Stomach (tissue), 9 donors: ENCODE measurements around the gene FRMD5. TPM values are rescaled to one million over a fixed set of nuclear protein-coding genes. Genes with fewer than 3 reads are reported as not detected.

Source experiments
- DNase-seq, 2 donors: peaks; one replicate each; pipeline versions ENCODE4 v3.0.0 to v3.0.0-alpha.2; 2013 to 2019
- H3K27ac ChIP-seq, 5 donors: fragments of 200-600 bp in 4 of 5; sonication (generic) in 4 of 5; one replicate each; pipeline ENCODE4 v1.5.1; 2013 to 2019; ENCODE audit warnings: mild to moderate bottlenecking in 1 of 5, moderate library complexity in 1 of 5
- H3K27me3 ChIP-seq, 3 donors: fragments of 200-600 bp; sonication (generic); one replicate each; pipeline ENCODE4 v1.5.1; 2017 to 2019; ENCODE audit warnings: mixed run types in 1 of 3
- H3K36me3 ChIP-seq, 4 donors: fragments of 200-600 bp; sonication (generic); 1 replicate in 3 of 4; 2 replicates in 1 of 4; pipeline ENCODE4 v1.5.1; 2016 to 2019
- H3K4me1 ChIP-seq, 4 donors: fragments of 200-600 bp; sonication (generic); one replicate each; pipeline ENCODE4 v1.5.1; 2016 to 2019
- H3K4me3 ChIP-seq, 4 donors: fragments of 200-600 bp; sonication (generic) in 3 of 4; one replicate each; pipeline ENCODE4 v1.5.1; 2016 to 2019; ENCODE audit warnings: mild to moderate bottlenecking in 1 of 4
- H3K9me3 ChIP-seq, 4 donors: fragments of 200-600 bp; sonication (generic); one replicate each; pipeline ENCODE4 v1.5.1; 2016 to 2019
- EP300 ChIP-seq: sonication (generic); formaldehyde crosslinking; IDR thresholded peaks from one replicate; pipeline ENCODE4 v1.6.1; 2017; ENCODE audit warnings: antibody characterized with exemption
- POLR2A ChIP-seq, 4 donors: fragments of 450-650 bp; IDR thresholded peaks; one replicate each; pipeline ENCODE4 v1.6.1; 2016; ENCODE audit warnings: antibody characterized with exemption in 4 of 4, control low read depth in 2 of 4, mild to moderate bottlenecking in 1 of 4, moderate library complexity in 1 of 4
- POLR2AphosphoS5 ChIP-seq, 3 donors: sonication (generic); formaldehyde crosslinking; IDR thresholded peaks; one replicate each; pipeline ENCODE4 v1.6.1; 2016; ENCODE audit warnings: antibody characterized with exemption in 3 of 3
- WGBS, 5 donors: extraction: QIAGEN DNeasy Blood & Tissue Kit in 3 of 5; methylation state at CpG; one replicate each; pipeline versions ENCODE4 v1.1.5 to v1.1.7; 2013 to 2018; 5-methylcytosine and 5-hydroxymethylcytosine counted together
- intact Hi-C: fragments of 100-400 bp; cut with DNase I; formaldehyde crosslinking; loops from one replicate; pipeline ENCODE4 v1.15.1; 2023; ENCODE audit warnings: low total_unique reads
- polyA plus RNA-seq, 3 donors: library from polyadenylated mRNA; stranded (reverse); fragments of 200-250 nt; gene quantifications; one replicate each; pipeline ENCODE4 v1.2.3, GENCODE V29; 2013
- total RNA-seq, 5 donors: library from RNA; depleted of rRNA; stranded (reverse); fragments of >200 nt; gene quantifications; one replicate each; pipeline versions ENCODE4 v1.1.0 to v1.2.3, GENCODE V29; 2014 to 2016
- TF ChIP-seq, protein P1 (sequence below), 7 experiments: fragments of 450-650 bp in 4 of 7; fragments of 200-600 bp in 3 of 7; sonication (generic) in 3 of 7; IDR thresholded peaks; one replicate each; pipeline ENCODE4 v1.5.1; 2016 to 2019; ENCODE audit warnings: antibody characterized with exemption in 7 of 7, control low read depth in 2 of 7, mild to moderate bottlenecking in 1 of 7
- donor health status: healthy with polysubstance abuse.
- donor health status: Bipolar disorder and iron deficiency.
- donor health status: healthy.

Gene FRMD5
- total and polyA plus RNA-seq, 8 donors: 0.40 to 13.0 (median 2.5) TPM

- whole genome bisulfite sequencing, 5 donors: 54 to 66% (median 61%) methylated on average over 3 of the region's 3 CpGs
- Histone ChIP-seq H3K4me3 (no peak overlapping the region), H3K27me3 (no peaks in the 10 kb centered on the region), H3K36me3 (no peaks in the 10 kb centered on the region), H3K9me3 (no peaks in the 10 kb centered on the region), H3K27ac (no peak overlapping the region), H3K4me1 (no peaks in the 10 kb centered on the region)
- TF ChIP-seq, protein P1, sequence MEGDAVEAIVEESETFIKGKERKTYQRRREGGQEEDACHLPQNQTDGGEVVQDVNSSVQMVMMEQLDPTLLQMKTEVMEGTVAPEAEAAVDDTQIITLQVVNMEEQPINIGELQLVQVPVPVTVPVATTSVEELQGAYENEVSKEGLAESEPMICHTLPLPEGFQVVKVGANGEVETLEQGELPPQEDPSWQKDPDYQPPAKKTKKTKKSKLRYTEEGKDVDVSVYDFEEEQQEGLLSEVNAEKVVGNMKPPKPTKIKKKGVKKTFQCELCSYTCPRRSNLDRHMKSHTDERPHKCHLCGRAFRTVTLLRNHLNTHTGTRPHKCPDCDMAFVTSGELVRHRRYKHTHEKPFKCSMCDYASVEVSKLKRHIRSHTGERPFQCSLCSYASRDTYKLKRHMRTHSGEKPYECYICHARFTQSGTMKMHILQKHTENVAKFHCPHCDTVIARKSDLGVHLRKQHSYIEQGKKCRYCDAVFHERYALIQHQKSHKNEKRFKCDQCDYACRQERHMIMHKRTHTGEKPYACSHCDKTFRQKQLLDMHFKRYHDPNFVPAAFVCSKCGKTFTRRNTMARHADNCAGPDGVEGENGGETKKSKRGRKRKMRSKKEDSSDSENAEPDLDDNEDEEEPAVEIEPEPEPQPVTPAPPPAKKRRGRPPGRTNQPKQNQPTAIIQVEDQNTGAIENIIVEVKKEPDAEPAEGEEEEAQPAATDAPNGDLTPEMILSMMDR (IDR thresholded peaks at IDR 0.05): no peak
- TF ChIP-seq POLR2AphosphoS5 (IDR thresholded peaks at IDR 0.05): no peak
- no peak for TF ChIP-seq EP300
- TF ChIP-seq POLR2A (IDR thresholded peaks at IDR 0.05): no peak
- no peak for DNase-seq
- intact Hi-C loops: no loop called here
Measured at GRCh38 chr15:44045217-44045616, 149.9 kb downstream of the FRMD5 start.

DNA sequence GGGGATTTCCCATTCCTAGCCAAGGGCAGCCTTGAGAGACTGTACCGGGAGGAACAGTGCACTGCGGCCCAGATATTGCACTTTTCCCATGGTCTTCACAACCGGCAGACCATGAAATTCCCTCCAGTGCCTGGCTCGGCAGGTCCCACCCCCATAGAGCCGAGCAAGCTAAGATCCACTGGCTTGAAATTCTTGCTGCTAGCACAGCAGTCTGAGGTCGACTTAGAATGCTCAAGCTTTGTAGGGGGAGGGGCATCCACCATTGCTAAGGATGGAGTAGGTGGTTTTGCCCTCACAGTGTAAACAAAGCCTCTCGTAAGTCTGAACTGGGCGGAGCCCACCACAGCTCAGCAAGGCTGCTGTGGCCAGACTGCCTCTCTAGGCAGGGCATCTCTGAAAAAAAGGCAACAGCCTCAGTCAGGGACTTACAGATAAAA, 156.3 kb downstream of the FRMD5 start:
- TF ChIP-seq EP300: no peak
- TF ChIP-seq POLR2A (IDR thresholded peaks at IDR 0.05): no peak
- TF ChIP-seq POLR2AphosphoS5 (IDR thresholded peaks at IDR 0.05): no peak
- H3K4me3 ChIP-seq: no peak overlapping the region
- H3K27ac ChIP-seq: no peak overlapping the region
- no peaks in the 10 kb centered on the region for H3K9me3 ChIP-seq
- intact Hi-C loops: no loop called here
- H3K4me1 ChIP-seq: peaks cover 0 to 5% (median 0%) of the 10 kb centered on the region in 4 donors
- no peaks in the 10 kb centered on the region for H3K36me3 ChIP-seq
- DNase-seq: peak in 1 of 2 donors; percentile 58
- 26 to 45% (median 34%) methylated on average over 5 to 8 of the region's 8 CpGs for WGBS, 5 donors
- peaks cover 5 to 11% (median 8%) of the 10 kb centered on the region in 3 donors for H3K27me3 ChIP-seq

DNA sequence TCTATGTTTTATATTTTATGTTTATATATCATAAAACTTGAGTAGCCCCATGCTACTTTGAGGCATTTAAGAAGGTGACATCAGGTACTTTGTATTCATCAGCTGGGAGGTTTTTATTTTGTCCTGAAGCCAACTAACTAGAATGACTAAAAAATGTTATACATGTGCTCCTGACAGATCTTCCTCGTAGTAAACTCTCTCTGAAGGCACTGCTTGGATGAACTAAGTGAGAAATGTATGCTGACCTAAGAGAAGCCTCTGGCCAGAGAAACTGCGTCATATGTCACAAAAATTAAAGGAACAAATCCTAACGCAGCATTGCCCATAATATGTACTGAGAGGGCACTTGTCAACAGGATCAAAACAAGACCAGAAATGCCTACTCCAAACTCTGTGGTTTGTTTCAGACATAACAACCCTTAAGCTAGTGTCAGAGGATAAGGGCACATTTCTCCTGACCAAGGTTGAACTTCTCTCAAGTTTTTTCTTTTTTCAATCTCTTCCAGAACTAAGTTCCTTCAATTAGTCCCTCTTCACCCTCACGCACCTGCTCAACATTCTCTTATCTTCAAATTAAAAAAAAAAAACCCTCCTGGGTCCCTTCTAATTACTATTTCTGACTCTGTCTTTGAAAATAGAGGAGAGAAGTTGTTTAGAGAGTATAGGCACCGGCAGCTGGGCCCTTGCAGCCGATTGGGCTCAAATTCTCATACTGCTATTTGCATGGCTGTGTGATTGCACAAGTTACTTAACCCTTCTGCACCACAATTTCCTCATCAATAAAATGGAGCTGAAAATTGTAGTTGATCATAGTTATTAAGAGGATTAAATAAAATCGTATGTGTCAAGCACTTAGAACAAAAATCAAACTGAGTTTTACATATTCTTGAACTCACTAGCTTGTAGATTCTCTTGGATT, 159.0 kb downstream of the FRMD5 start:
- H3K4me3 ChIP-seq: no peak overlapping the region
- H3K27ac ChIP-seq: no peak overlapping the region
- H3K36me3 ChIP-seq: no peaks in the 10 kb centered on the region
- WGBS, 5 donors: 60 to 75% (median 68%) methylated on average over 7 of the region's 7 CpGs
- DNase-seq: no peak
- peaks cover 0 to 5% (median 0%) of the 10 kb centered on the region in 4 donors for H3K4me1 ChIP-seq
- TF ChIP-seq POLR2A (IDR thresholded peaks at IDR 0.05): no peak
- TF ChIP-seq, protein P1 (IDR thresholded peaks at IDR 0.05): no peak
- TF ChIP-seq EP300: no peak
- no peak for TF ChIP-seq POLR2AphosphoS5 (IDR thresholded peaks at IDR 0.05)
- H3K27me3 ChIP-seq: peaks cover 5 to 11% (median 8%) of the 10 kb centered on the region in 3 donors
- H3K9me3 ChIP-seq: no peaks in the 10 kb centered on the region
- intact Hi-C loops: no loop called here

- intact Hi-C loops: no loop called here
- no peaks in the 10 kb centered on the region for H3K36me3 ChIP-seq
- no peak for TF ChIP-seq POLR2AphosphoS5 (IDR thresholded peaks at IDR 0.05)
- TF ChIP-seq, protein P1 (IDR thresholded peaks at IDR 0.05): no peak
- no peak for TF ChIP-seq EP300
- H3K27ac ChIP-seq: no peak overlapping the region
- WGBS, 5 donors: 43 to 62% (median 55%) methylated on average over 3 of the region's 3 CpGs
- no peak for DNase-seq
- H3K4me3 ChIP-seq: no peak overlapping the region
- H3K9me3 ChIP-seq: no peaks in the 10 kb centered on the region
- peaks cover 5 to 11% (median 8%) of the 10 kb centered on the region in 3 donors for H3K27me3 ChIP-seq
- peaks cover 0 to 5% (median 0%) of the 10 kb centered on the region in 4 donors for H3K4me1 ChIP-seq
Measured at GRCh38 chr15:44034933-44035624, 160.0 kb downstream of the FRMD5 start.
